ENCODE data around the gene COL6A3. TPM values are rescaled to one million over a fixed set of nuclear protein-coding genes. Genes with fewer than 3 reads are reported as not detected.

The COL6A3 gene
- polyA plus RNA-seq, 5 donors, result 586 to 773 (median 661) TPM

- DNase-seq, result no peak
Observed at GRCh38 chr2:237297421-237298150, 116.4 kb downstream of the COL6A3 start.

GRCh38 chr2:237296756-237297155 is 117.2 kb downstream of the COL6A3 start:
- DNase-seq, result no peak

- DNase-seq, result no peak
Observed at GRCh38 chr2:237295889-237296480, 118.0 kb downstream of the COL6A3 start.

- DNase-seq, result no peak
Observed at GRCh38 chr2:237294460-237294859, 119.5 kb downstream of the COL6A3 start.

GRCh38 chr2:237293978-237294377 is 120.0 kb downstream of the COL6A3 start:
- DNase-seq, result no peak

- DNase-seq, result peak; percentile 99
Observed at GRCh38 chr2:237291138-237291792, 122.7 kb downstream of the COL6A3 start.

DNA sequence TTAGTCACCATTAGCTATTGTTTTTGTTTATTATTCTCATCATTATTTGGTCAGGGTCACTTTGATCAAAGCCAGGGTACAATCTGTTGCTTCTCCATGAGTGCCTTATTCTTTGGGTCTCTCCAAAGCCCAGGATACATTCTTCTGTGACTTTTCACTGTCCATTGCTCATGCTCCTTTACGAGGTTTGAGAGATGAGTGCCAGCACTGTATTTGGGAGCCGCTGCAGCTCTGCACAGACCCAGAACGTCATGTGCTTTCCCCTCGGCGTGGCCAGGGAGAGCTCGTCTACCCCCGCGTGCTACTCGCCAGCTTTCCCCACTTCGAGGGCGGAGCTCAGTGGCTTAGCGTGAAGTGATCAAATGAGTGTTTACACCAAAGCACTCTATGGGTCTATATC is 123.7 kb downstream of the COL6A3 start:
- DNase-seq, result peak; percentile 74 to 77

GRCh38 chr2:237289139-237289538 is 124.8 kb downstream of the COL6A3 start:
- no peak for DNase-seq

DNA sequence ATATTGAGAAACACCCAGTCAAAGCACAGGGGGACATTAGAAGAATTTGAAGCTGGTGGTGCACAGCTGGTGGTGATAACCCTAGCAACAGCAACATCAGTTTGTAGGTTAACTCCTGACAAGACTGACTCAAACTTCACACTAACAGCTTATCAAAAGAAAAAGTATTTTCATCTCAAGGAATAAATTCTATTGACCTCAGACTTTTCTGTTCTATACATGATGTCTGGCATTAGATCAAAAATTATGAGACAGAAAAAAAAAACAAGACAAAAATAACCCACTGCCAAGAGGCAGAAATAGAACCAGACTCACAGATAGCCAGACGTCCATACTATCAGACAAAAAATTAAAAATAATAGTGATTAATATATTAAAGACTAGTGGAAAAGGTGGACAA is 126.1 kb downstream of the COL6A3 start:
- no peak for DNase-seq

DNA sequence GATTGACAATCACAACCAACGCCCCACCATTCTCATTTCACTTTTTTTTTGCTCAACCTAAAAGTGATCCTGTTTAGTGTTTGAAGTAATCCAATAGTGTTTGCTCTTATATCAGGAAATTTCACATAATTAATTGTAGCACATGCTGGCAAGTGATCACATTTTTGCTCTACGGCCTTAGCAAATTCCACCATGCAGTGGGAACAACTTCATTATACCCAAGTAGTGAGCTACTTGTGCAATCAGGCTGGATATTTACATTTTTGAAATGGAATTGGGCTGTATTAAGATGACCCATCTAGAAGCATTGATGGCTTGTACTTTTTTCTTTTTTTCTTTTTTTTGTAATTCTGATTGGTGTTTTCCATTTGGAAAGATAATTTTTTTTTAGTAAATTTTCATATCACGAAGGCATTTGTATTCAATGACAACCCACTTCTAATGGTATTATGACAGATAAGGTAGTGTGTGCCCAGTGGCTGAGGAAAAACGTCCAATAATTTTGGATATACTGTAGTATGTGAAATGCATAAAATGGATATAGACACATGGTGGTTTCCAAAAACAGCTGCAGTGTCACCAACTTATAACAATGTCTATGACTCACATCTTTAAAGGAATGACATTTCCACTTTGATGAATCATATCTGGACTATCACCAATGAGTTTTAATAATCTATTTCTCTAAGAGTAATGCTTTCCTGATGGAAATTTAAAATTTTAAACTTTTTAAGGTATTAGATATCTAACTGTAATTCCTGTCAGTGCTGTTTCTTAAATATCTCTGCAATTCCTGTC is 130.6 kb downstream of the COL6A3 start:
- DNase-seq, result no peak

- no peak for DNase-seq
Observed at GRCh38 chr2:237282568-237283128, 131.3 kb downstream of the COL6A3 start.

- DNase-seq, result no peak
Observed at GRCh38 chr2:237281836-237282306, 132.1 kb downstream of the COL6A3 start.

GRCh38 chr2:237280939-237281338 is 133.0 kb downstream of the COL6A3 start:
- no peak for DNase-seq

DNA sequence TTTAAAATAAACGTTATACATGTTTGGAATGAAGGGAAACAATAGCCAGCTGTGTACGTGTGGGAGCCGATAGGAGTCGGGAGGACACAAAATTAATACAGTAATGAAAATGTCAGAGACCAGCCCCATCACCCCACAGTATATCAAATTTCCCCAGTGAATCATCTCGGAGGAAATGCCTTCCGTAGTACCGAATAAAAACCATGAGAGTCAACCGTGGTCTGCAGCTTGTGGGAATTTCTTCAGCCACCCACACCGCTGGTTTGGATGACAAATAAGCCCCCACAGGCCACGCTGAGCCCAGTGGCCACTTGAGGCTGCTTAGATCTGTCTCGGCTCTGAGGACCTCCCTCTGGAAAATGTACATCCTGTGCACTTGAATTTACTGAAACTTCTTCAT is 133.7 kb downstream of the COL6A3 start:
- DNase-seq, result no peak

- DNase-seq, result no peak
Observed at GRCh38 chr2:237279012-237279768, 134.8 kb downstream of the COL6A3 start.

- peak; percentile 69 to 78 for DNase-seq
Observed at GRCh38 chr2:237278568-237278967, 135.4 kb downstream of the COL6A3 start.

DNA sequence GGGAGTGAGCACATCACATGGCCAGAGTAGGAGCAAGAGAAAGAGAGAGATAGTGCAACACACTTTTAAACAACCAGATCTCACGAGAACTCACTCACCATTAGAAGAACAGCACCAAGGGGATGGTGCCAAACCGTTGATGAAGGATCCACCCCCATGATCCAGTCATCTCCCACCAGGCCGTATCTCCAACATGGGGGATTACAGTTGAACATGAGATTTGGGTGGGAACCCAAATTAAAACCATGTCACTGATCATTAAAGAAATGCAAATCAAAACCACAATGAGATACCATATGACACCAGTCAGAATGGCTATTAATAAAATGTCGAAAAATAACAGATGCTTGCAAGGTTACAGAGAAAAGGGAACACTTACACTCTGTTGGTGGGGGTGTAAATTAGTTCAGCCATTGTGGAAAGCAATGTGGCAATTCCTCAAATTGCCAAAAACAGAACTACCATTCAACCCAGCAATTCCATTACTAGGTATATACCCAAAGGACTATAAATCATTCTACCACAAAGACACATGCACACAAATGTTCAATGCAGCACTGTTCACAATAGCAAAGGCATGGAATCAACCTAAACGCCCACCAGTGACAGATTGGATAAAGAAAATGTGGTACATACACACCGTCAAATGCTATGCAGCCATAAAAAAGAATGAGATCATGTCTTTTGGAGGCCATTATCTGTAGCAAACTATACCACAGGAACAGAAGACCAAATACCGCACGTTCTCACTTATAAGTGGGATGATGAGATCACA is 137.1 kb downstream of the COL6A3 start:
- DNase-seq, result no peak

Measured in right lung (tissue), 5 donors.